Activated CD8-positive, alpha-beta memory T cell treated with anti-CD3 and anti-CD28 coated beads, Interleukin-2, amount 50 U/mL, for 4 hours (primary cell): Measurements from ENCODE around the gene ATP11B.

ENCODE experiments used
- DNase-seq: peaks from one replicate; pipeline ENCODE4 v3.0.0-alpha.2; 2020

ATP11B gene

DNA sequence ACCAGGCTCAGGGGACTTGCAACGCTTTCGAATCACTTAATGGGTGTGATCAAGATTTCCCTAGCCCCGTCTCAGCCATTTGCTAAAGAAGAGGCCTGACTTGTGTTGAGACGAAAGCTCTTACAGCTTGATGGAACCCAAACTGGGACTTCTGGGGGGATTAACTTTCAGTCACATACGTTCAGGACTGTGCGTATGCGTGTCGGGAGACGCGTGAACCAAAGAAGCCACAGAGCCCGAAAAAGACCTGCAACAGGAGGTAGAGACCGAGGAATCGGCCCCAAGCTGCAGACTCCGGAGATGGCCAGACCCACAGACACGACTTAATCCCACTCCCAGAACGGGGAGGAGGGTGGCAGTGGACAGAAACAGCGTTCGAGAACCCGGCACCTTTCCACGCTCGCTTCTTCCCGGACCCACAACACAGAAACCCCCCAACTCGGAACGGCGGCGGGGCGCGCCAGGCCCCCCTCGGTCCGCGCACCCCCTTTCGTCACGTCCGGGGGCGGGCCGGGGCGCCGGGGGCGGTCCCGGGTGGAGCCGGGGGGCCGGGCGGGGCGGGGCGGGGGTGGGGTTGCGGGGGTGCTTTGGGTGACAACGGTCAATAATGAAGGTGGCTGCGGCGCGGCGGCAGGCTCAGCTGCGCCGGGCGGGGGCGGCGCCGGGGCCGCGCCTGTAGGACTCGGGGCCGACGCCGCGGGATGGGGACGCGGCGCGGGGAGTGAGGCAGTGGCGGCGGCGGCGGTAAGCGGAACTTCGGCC lies at the start of gene ATP11B:
Gene ATP11B, plus strand, starts transcription at position 604 of the 762 bp plus-strand sequence. CDS start 256 bp downstream, outside the sequence.
- peak; percentile 80 for DNase-seq

DNA sequence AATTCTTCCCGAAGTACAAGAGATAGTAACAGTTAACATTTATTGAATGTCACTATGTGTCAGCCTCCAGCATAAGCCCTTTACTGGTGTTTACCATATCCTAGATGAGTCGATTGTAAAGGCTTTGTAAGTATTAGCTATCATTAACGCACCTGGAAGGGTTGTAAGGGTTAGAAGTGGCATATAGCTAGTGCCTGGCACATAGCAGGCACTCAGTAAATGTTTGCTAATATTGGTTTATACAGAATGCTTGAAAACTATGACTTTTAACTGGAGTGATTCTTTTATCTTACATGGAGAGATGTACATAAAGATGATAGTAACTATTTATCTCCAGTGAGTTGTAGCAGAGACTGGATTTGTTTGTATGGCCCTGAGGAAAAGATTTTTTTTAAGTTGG lies 46.3 kb upstream of the ATP11B start:
- DNase-seq, result no peak

DNA sequence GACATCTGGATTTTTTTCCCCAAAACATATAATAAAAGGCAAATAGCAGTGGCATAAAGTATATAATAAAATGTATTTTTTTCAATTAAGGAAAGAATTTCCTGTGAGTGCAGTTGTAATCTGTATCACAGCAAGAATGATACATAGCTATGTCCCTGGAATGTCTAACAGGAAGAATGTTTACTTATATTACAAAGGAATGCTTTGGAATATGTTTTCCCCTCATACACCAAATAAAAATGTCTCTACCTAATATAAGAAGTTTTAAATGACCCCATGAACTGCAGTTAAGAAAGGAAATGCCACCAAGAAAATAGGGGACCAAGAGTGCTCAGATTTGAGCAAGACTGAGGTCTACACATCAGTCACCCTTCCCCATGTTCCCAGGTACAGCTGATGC lies 38.0 kb upstream of the ATP11B start:
- no peak for DNase-seq

DNA sequence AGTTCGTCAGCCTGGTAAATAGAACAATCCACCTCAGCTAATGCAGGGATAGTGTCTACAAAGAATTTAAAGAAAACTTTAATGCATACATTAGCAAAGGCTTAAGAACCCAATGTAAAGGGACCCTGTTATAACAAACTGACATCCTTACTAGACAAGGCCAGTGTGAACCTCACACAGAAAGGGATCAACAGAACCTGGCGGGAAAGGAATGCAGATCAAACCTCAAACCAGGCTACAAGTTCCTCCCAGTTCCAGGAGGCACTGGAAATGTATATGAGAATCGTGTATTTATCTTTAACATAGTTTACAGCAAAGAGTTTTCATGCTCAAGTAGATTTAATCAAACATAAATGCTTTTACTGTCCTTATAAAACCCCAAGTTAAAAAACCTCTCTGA lies 37.6 kb upstream of the ATP11B start:
- no peak for DNase-seq

DNA sequence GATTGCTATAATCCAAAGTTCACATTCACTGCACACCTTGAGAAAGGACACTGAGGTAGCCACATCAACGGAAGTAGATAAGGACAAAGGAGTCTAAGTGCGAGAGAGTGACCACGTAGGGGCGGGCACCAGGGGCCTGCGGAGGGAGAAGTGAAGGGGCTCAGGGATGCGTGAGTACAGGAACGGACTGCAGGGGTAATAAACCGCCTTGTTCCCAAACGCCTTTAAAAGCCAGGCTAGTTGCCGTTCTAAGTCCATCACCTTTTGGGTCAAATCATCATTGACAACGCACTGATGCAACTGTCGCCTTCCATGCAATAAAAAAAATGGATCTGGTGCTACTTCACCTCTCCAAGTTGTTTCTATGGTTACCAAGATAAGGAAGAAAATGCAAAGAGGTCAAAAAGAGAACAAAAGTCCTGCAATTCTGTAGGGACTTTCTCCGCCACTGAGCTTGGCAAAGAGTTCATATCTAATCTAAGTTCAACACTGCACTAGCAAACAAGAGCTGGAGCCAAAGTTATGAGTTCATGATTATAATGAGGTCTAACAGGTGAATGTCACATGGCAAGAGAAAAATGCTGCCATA lies 32.6 kb upstream of the ATP11B start:
- DNase-seq, result no peak

DNA sequence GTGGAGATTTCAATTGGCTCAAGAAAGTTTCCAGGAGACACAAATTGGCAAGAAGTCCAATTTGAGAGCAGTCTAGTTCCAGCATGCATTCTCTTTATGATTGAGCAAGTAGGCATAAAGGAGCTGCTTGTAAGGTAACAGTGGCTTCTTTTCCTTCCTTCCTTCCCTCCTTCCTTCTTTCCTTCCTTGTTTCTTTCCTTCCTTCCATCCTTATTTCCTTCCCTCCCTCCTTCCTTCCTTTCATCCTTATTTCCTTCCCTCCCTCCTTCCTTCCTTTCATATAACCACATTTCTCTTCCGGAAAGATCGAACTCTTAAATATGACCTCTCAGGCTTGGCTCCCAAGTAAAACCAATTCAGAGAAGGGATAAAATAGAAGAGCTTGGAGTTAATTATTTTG lies 29.4 kb upstream of the ATP11B start:
- no peak for DNase-seq

DNA sequence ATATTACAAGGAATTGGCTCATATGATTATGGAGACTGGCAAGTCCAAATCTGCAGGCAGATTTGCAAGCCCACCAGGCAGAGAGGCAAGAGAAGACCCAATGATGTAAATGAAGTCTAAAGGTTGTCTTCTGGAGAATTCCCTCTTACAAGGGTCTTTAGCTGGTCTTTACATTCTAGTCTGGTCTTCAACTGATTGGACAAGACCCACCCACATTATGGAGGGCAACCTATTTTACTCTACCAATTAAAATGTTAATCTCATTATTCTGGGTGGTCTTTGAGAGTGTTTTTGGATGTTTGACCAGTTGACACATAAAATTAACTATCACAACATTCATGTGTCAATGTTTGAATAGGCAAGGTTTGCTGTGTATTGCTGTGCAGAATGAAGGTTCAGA lies 28.0 kb upstream of the ATP11B start:
- no peak for DNase-seq

DNA sequence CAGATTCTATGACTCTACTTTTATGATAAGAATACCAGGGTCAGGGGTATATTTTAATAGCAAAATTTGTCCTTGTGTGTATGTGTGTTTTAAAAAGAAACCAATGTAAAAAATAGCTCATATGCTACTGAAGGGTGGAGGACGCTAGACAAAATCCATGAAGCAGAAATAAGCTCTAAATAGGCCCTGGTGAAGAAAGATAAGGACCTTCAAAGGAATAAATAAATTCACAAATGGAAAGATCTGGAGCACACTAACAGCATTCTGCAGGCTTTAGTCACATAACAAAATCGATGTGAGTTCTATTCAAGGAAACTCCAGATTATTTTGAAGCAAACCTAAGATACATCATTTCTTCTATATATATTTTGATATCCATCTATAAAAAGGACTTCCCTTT lies 27.2 kb upstream of the ATP11B start:
- DNase-seq, result no peak

DNA sequence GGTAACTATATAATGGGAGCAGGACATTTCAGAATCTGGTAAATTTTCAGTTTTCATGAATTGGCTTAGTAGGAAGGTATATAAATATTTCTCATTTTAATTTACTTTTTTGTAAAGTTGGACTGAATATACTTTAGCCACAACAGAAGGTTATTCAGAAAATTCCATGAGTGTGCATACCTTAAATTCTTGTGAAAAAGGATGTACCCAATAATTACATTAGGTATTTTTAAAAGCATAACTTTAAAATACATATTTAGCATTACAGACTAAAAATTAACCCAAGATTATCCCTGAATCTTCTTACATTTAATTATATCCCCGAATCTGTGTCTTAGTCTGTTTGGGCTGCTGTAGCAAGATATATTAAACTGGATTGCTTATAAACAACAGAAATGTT lies 24.9 kb upstream of the ATP11B start:
- no peak for DNase-seq

DNA sequence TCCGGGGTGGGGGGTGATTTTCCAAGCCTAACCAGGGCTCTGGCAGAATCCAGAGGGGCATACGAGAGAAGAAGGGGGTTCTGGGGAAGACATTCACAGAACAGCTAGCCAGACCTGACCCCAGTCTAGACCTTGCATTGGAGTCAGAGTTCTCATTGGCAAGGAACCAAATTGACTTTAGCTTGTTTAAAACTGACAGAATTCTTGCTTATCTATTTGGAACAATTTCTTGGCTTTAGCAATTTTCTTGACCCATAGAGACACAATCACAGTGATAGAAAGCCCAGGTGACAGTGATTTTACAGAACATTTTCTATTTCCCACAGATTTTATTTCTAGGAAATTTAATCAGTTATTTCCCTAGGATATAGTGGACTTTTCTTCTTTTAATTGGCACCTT lies 23.6 kb upstream of the ATP11B start:
- no peak for DNase-seq

DNA sequence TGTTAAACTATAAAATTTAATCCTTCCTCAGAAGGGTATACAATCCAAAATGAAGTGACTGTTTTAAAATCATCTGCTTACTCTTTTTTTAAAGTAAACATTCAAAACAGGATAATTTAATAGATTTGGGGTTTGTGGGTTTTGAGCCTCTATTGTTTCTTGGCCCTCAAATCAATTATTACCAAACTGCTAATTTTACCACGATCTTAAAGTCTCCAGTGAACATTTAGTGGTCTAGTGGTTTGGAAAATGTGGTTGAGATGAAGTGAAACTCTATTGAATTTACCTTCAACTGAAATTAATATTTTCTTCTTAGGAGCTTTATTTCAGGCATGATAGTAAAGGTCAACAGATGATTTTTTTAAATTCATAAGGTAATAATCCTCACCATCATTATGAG lies 11.2 kb upstream of the ATP11B start:
- DNase-seq, result no peak

DNA sequence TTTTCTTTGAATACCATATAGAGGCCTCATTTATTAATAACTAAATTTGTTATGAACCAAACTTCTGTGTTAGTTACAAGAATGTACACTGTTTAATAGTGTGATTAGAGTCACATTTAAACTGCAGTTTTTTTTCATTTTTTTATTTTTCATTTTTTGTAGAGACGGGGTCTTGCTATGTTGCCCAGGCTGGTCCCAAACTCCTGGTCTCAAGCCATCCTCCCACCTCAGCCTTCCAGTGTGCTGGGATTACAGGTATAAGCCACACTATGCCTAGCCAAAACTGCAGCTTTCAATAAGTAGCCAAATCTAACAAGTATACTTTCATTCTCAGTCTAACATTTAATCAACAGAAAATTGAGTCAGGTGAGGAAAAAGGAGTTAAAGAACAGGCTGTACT lies 10.2 kb upstream of the ATP11B start:
- no peak for DNase-seq

DNA sequence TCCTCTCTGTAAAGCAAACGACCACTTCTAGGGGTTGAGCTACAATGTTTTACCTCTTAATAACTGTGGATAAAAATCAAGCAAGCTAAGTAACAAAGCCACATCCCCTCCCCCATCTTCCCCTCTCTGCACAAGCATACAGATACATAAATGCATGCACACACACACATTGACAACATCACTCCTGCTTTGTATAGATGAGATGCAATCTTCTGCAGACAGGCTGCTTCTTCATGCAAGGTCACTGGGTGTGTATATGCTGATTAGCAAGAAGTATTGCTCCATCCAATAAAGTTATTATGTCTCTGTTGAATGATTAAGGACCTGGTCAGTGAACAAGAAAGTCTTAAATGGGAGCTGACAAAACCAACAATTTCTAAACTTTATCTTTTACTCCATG lies 8.8 kb upstream of the ATP11B start:
- DNase-seq, result no peak

DNA sequence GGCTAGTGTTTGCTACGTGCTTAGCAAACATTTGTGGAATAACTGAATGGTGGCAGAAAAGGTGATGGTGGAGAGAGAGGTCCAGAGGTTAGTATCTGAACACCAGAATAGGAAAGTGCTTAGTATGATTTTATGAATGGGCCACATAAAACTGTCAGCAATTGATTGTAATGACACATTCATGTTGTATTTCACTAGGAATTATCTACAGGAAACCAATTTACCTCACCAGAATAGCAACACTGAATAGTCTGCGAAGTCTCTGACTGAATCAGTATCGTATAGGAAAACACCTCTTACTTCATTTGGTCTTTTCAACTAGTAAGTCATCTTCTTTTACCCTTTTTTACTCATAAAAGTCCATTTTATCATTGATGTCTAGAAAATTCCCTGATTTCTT lies 8.2 kb upstream of the ATP11B start:
- no peak for DNase-seq

DNA sequence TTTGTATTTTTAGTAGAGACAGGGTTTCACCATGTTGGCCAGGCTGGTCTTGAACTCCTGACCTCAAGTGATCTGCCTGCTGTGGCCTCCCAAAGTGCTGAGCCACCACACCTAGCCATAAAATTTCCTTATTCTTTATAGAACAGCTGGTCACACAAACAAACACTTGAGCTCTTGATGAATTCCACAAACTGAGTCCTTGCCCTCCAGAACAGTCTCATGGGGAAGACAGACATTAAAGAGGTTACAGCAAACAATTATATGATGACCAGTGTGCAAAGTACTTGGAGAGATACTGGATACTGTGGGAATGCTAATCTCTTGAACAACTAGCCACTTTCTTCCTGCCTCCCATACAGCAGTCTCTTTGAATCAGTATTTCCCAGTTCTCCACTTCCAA lies 7.5 kb upstream of the ATP11B start:
- DNase-seq, result no peak

DNA sequence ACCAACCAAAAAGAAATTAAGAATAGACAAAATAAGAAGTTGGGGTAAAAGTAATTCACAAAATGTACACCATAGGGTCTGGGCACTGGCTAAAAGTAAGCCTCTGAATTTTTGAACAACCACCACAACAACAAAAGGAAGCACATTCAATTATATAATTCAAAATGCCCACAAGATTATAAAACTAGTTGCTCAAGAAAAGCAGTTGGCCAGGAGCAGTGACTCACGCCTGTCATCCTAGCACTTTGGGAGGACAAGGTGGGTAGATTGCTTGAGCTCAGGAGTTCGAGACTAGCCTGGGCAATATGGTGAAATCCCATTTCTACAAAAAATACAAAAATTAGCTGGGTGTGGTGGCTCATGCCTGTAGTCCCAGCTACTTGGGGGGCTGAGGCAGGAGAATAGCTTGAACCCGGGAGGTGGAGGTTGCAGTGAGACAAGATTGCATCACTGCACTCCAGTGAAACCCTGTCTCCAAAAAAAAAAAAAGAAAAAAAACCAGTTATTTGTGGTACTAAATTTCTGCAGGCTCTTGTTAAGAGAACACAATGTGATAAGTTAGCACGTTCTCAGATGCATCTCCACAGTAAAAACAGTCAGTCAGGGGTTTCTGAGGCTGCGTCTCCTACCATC lies 6.6 kb upstream of the ATP11B start:
- no peak for DNase-seq

DNA sequence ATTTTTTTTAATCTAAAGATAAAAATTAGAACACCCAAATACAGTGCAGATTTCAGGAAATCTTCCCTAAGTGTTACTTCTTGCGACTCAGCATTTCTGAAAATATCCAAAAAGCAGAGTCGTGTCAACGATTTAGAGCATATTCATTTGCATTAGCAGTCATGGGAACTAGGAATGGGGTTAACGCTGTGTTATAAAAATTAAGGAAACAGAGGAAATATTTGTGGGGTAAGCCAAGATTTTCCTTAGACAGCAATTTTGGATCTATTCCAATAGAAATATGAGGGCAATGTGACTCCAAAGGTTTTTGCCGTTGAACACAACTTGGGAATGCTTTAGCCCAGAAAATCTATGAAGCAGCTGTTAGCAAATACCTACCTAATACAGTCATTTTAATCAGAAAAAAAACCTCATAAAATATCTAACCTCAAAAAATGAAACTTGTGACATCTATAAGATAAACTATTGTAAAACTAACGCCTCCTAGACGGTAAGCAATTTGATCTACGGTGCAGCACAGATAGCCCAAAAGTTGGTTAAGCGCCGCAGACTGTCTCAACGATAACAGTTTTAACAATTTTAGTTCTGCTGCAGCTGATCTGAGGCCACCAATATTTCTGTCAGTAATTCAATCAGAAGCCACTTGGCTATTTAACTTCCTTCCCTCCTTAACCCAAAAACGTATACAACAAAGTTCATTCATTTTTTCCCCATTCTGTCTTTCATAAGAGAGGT lies 5.8 kb upstream of the ATP11B start:
- DNase-seq, result no peak

DNA sequence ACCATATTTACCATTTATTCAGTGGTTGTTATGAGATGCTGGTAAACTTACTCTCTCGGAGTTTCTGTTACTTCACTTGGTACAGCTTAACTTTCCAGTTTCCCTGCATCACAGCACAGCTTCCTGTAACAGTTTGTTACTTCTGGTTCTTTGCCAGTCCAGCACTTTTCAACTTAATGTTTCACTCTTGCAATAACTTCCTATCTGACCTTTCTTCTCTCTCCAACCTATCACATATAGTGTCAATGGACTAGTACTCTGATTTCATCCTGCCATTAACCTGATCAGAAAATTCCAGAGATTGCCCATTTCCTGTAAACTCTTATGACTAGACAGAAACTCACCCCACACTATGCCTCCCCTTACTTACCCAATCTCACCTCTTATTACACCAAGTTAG lies 3.9 kb upstream of the ATP11B start:
- no peak for DNase-seq

DNA sequence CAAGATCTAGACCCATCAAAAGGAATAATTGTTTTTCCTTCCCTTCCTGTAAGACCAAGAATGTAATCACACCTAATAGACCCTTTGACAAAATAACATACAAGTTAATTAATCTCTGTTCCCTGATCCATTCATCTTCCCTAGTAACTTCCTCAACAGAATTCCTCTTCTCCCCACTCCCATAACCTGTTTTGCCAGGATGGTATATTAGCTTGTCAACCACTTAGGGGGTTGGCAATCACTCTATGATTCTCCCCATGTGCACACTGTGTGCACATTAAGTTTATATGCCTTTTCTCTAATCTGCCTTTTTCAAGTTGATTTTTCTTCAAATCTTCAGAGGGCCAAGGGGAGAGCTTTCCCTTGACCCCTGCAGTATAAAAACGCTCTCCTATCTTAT lies 2.7 kb upstream of the ATP11B start:
- DNase-seq, result no peak

DNA sequence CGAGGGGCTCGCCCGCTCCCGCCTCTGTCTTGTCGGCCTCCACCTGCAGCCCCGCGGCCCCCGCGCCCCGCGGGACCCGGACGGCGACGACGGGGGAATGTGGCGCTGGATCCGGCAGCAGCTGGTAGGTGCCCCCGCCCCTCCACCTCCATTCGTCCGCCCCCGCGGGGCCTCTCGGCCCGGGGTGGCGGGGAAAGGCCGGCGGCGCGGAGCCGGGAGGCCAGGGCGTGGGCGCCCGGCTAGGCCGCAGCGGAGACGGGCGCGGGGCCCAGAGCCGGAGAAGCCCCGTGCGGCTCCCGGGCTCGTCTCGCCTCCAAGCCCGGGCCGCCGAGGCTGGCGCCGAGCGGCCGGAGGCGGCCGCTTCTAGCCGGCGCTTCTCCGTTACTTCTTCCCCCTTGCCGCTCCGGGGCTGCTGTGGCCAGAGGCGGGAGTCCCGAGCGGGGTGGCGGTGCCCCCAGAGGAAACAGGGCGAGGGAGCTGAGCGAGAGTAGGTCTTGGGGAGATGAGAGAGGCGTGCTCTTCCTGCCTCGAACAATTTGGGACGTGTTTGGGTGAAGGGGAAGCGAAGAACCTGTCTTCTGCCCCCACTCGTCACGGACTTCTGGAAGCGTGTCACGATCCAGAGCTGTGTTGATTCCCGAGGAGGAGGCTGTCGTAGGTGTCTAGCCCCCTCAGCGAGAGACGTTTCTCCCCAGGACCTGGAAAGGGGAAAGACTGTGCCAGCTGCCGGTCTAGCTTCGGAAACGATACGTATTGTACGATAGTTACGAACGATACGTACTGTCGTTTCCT lies 555 bp downstream of the ATP11B start:
- DNase-seq, result peak; percentile 59

DNA sequence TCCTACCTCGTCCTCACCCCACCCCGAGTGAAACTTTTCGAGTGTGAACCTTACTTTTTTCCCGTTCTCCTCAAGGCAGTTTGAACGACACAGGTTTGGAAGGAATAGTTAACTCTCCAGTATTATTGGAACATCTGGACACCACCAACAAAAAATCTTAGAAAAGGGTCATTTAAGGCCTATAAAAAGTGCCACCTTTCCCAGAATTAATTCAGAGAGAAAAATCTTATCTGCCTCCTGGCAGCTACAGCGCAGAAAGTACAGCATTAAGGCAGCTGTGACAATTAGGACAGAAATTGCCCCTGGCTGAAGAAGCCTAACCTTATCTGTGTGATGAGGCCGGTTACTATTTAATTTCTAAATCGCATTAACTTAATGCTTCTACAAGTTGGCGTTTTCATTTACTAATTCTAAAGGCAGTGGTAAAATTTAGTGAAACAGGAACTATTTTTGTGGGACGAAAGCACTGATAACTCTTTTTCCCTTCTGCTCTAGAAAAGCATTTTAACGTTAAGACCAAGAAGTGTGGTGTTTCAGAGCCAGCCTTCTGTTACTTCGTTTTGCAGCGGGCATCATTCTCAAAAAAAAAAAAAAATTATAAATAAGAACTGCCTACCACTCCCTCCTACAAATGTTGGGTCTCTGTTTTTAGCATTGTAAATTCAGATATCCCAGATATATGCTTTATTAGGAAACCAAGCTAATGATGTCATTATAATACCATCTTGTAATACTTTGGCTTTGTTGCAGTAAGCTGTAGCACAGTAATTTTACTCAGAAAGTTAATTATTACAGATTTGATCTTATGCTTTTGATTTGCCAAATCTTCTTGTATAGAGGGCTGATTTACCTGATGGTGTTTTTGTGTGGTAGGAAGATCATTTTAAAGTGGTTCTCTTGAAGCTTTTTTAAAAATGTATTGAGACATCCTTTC lies 1.4 kb downstream of the ATP11B start:
- DNase-seq, result no peak

DNA sequence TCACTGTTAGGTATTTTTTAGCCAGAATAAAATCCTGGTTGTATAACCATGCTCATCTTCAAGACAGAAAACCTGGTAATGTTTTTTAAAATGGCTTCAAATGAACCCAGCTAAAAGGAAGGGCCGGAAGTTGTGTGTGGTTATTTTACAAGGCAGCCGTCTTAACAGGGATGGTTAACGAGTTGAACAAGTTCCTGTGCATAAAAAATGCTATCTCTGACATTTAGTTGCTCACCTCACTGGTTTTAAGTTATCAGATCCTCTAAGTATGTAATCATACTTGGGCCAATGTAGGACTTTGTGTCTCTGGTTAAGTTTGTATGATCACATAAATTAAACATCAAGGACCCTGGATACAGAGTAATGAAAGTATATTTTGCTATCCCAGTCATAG lies 2.1 kb downstream of the ATP11B start:
- DNase-seq, result peak; percentile 20
